K562 treated with DMSO at 1 percent for 24 hours (cell line): ENCODE data around the gene SLC44A4. TPM values are rescaled to one million over a fixed set of nuclear protein-coding genes. Genes with fewer than 3 reads are reported as not detected.

Experiments
- total RNA-seq: library from RNA; unstranded; fragments of 300-600 nt; gene quantifications from 2 replicates; pipeline ENCODE4 v1.2.3, GENCODE V29; 2022; ENCODE audit warnings: low read depth; ENCODE audit not compliant: insufficient read depth

The SLC44A4 gene
- total RNA-seq = 10.9 and 11.4 TPM in 2 replicates

DNA sequence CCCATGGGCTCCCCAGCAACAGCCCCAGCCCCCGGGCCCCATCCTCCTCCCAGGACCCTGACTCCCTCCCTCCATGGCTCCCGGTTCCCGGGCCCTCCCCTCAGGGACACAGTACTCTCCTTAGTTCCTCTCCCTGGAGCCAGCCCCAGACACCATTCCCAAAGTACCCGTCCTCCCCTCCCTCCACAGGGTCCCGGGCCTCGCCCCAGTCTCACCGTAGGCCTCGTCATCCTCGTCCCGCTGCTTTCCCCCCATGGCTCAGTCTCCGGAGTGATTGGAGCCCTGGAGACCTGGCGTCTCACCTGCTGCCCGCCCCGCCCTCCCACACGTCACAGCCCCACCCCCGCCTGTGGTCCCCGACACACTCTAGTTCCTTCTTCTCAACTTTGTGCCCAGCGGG lies at the start of gene SLC44A4:
SLC44A4 (minus strand) TSS at position 272 of the 400 bp plus-strand sequence; CDS start at position 255, 17 bp downstream.

DNA sequence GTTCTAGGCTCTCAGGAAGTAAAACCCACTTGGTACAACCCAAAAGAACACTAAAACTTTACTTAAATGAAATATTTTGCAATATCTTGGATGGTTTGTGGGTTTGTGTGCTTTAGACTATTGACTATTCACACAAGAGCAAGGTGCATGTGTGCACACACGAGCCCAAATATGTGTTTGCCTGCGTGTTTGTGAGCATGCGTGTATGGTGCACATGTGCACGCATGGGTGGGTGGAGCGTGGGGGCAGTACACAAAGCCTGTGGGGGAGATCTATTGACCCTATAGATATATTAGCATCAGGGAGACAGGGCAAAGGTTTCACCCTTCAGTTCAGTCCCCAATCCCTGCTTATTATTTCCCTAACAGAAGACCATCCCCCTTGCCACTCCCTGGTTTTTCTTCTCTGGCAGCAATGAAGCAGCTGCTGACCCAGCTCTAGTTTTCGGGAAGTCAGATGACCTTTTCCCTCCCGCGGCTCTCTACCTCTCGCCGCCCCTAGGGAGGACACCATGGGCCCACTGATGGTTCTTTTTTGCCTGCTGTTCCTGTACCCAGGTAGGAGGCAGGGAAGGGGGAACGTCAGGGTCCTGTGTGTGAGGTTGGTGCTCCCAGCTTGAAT lies 48.6 kb upstream of the SLC44A4 start, which contains the start of gene C2:
C2 (plus strand) TSS at position 476 of the 621 bp plus-strand sequence; CDS start at position 512, 36 bp downstream.

DNA sequence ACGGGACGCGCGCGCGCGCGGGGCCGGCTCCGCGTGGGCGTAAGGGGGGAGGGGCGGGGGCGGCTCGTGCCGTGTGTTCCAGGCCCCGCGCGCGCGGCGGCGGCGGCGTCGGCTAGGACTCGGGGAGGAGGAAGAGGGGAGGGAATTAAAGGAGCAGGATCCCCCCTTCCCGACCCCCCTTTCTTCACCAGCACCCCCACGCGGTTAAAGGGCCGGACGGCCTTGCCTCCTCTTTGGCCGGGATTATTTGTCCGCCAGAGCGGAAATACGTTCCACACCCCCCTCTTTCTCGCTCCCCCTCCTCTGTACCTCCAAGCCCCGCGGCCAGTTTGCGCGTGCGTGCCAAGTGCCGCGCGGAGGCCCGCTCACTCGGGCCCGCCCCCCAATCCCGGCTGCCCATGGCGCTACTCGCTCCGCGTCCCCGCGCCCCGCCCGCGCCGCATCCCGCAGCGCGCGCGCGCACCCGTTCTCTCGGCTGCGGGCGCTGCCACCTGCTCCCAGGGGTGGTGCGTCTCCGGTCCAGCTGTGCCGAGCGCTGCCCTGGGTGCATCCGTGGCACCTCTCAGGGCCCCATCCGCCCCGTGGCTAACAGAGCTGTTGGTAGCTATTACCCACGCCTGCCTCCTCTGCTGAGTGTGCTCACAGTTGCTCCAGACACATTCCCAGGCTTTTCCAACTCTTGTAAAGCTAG lies 23.3 kb upstream of the SLC44A4 start, which contains the start of gene ZBTB12:
ZBTB12 (minus strand) TSS at position 134 of the 691 bp plus-strand sequence. CDS start 781 bp downstream, outside the sequence.

DNA sequence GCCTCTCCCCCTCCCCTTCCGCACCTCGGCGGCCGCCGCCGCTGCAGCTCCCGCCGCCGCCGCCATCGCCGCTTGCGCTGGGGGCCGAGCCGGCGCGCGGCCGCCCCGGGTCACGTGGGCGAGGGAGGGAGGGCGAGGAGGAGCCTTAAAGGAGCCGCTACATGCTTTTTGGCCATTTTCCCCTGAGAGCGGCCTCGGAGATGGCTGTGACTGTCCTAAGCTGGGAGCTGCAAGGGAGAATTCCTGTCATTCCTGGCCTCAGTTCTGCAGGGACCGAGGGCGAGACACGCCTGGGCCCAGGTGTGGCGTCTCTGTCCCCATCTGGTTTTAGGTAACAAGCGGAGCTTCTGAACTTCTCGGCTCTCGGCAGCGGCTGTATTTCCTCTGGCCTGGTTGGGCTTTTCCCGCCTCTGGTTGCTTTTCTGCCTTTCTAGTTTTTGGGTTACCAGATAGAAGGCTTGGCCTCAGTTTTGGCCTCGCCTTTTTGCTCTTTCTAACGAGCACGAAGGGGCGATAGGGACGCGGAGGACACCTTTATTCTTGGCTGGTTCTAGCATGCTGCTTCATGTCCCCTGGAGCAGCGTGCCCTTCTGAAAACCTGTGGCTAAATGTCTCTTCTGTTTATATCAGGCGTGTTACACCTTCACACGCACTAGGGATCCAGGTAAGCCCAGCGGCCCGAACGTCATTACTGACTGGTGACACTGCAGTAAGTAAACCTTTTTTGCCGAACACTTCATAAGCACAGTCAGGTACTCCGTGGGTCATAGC lies 19.0 kb upstream of the SLC44A4 start, which contains the start of gene EHMT2:
EHMT2 (minus strand) TSS at position 87 of the 771 bp plus-strand sequence; CDS start at position 66, 21 bp downstream.

DNA sequence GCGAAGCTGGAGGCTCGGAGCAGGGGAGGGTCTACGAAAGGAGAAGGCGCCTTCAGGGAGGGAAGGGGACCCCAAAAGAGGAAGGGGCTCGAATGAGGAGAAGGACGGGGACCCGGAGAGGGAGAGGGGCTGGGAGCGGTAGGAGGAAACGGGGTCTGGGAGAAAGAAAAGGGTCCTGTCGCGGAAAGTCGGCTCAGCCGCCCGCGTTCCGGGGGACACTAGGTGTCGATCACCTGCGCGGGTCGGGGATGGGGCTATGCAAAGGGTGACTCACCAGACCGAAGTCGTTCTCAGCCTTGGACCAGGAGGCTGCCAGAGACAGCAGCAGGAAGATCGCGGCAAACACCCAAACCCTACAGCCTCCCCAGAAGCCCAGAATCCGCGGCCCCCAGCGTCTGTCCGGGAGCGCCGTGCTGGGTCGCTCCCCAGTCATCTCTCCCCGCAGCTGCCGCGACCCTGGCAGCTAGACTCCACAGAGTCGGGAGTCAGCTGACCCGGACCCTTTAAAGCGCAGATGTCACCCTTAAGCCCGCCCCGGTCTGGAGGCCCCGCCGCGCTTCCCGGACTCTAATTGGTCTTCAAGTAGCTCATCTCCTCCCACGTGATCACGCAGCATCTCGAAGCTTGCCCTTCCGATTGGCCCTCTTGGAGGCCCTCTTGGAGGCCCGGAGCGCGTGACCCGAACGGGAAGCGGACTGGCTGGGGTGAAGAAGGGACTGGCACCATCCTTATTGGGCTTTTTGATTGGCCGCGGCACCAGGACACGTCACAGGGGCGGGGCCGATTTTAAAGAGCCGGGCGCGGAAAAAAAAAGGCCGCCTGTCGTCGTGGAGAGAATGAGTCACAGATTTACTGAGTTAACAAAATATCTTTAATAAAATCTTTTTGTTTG lies 16.2 kb downstream of the SLC44A4 start, which contains the start of gene NEU1:
NEU1 (minus strand) TSS at position 478 of the 892 bp plus-strand sequence; CDS start at position 433, 45 bp downstream.

DNA sequence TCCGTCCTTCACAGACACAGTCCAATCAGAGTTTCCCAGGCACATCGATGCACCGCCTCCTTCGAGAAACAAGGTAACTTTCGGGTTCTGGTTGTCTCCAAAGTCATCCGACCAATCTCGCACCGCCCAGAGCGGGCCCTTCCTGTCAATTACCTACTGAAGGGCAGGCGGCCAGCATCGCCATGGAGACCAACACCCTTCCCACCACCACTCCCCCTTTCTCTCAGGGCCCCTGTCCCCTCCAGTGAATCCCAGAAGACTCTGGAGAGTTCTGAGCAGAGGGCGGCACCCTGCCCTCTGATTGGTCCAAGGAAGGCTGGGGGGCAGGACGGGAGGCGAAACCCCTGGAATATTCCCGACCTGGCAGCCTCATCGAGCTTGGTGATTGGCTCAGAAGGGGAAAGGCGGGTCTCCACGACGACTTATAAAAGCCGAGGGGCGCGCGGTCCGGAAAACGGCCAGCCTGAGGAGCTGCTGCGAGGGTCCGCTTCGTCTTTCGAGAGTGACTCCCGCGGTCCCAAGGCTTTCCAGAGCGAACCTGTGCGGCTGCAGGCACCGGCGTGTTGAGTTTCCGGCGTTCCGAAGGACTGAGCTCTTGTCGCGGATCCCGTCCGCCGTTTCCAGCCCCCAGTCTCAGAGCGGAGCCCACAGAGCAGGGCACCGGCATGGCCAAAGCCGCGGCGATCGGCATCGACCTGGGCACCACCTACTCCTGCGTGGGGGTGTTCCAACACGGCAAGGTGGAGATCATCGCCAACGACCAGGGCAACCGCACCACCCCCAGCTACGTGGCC lies 51.3 kb downstream of the SLC44A4 start, which contains the start of gene HSPA1B:
HSPA1B (plus strand) TSS at position 453 of the 794 bp plus-strand sequence; CDS start at position 666, 213 bp downstream.

DNA sequence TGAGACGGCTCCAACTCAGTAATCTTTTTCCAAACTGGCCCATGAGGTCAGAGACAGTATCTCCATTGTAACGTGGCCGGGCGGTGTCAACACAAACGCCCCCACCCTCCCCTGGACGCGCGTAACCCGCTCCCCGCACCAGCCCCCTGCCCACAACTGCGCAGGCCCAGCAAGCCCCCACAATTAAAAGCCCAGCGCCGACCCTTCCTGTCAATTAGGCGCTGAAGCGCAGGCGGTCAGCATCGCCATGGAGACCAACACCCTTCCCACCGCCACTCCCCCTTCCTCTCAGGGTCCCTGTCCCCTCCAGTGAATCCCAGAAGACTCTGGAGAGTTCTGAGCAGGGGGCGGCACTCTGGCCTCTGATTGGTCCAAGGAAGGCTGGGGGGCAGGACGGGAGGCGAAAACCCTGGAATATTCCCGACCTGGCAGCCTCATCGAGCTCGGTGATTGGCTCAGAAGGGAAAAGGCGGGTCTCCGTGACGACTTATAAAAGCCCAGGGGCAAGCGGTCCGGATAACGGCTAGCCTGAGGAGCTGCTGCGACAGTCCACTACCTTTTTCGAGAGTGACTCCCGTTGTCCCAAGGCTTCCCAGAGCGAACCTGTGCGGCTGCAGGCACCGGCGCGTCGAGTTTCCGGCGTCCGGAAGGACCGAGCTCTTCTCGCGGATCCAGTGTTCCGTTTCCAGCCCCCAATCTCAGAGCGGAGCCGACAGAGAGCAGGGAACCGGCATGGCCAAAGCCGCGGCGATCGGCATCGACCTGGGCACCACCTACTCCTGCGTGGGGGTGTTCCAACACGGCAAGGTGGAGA lies 63.6 kb downstream of the SLC44A4 start, which contains the start of the genes HSPA1A and HSPA1L:
HSPA1A (plus strand) TSS at position 519 of the 814 bp plus-strand sequence; CDS start at position 733, 214 bp downstream.
HSPA1L (minus strand) TSS at position 259 of the 814 bp plus-strand sequence. CDS start 3,311 bp downstream, outside the sequence.

Other genes starting within 250 kb of the SLC44A4 start
- 470 and 501 TPM in 2 replicates for gene BAG6, start 226.3 kb downstream of the SLC44A4 start, total RNA-seq
- 5.6 and 8.4 TPM in 2 replicates for gene APOM, start 223.1 kb downstream of the SLC44A4 start, total RNA-seq
- gene C6orf47, start 218.2 kb downstream of the SLC44A4 start, total RNA-seq = 42.1 and 44.2 TPM in 2 replicates
- 62.9 and 68.1 TPM in 2 replicates for gene GPANK1, start 214.0 kb downstream of the SLC44A4 start, total RNA-seq
- gene CSNK2B, start 212.9 kb downstream of the SLC44A4 start, total RNA-seq = 569 and 630 TPM in 2 replicates
- gene LY6G5B, start 209.0 kb downstream of the SLC44A4 start, total RNA-seq = 4.5 and 6.0 TPM in 2 replicates
- gene LY6G5C, start 197.9 kb downstream of the SLC44A4 start, total RNA-seq = 0.45 TPM in 1 of 2 replicates, not detected in the other
- gene ABHD16A, start 175.7 kb downstream of the SLC44A4 start, total RNA-seq = 104 and 110 TPM in 2 replicates
- not detected in 2 replicates for gene LY6G6F, start 172.1 kb downstream of the SLC44A4 start, total RNA-seq
- gene LY6G6D, start 163.6 kb downstream of the SLC44A4 start, total RNA-seq = not detected in 2 replicates
- not detected in 2 replicates for gene LY6G6C, start 157.3 kb downstream of the SLC44A4 start, total RNA-seq
- not detected in 2 replicates for gene MPIG6B, start 155.6 kb downstream of the SLC44A4 start, total RNA-seq
- gene DDAH2, start 149.7 kb downstream of the SLC44A4 start, total RNA-seq = 60.3 and 69.2 TPM in 2 replicates
- gene CLIC1, start 142.5 kb downstream of the SLC44A4 start, total RNA-seq = 1,325 and 1,384 TPM in 2 replicates
- 31.2 and 34.8 TPM in 2 replicates for gene MSH5, start 139.0 kb downstream of the SLC44A4 start, total RNA-seq
- gene SAPCD1, start 116.3 kb downstream of the SLC44A4 start, total RNA-seq = 4.5 and 5.1 TPM in 2 replicates
- gene VWA7, start 101.7 kb downstream of the SLC44A4 start, total RNA-seq = 5.7 and 7.6 TPM in 2 replicates
- 128 and 134 TPM in 2 replicates for gene VARS1, start 83.2 kb downstream of the SLC44A4 start, total RNA-seq
- gene LSM2, start 72.0 kb downstream of the SLC44A4 start, total RNA-seq = 164 and 168 TPM in 2 replicates
- 4.2 and 4.5 TPM in 2 replicates for gene HSPA1L, start 63.7 kb downstream of the SLC44A4 start, total RNA-seq
- gene HSPA1A, start 63.5 kb downstream of the SLC44A4 start, total RNA-seq = 1,066 and 1,122 TPM in 2 replicates
- gene HSPA1B, start 51.3 kb downstream of the SLC44A4 start, total RNA-seq = 895 and 916 TPM in 2 replicates
- 325 and 330 TPM in 2 replicates for gene NEU1, start 16.2 kb downstream of the SLC44A4 start, total RNA-seq
- gene EHMT2, start 18.7 kb upstream of the SLC44A4 start, total RNA-seq = 93.8 and 95.0 TPM in 2 replicates
- 8.6 and 11.4 TPM in 2 replicates for gene ZBTB12, start 23.1 kb upstream of the SLC44A4 start, total RNA-seq
- 7.2 and 10.1 TPM in 2 replicates for gene C2, start 48.7 kb upstream of the SLC44A4 start, total RNA-seq
- gene CFB, start 67.1 kb upstream of the SLC44A4 start, total RNA-seq = 2.5 and 2.8 TPM in 2 replicates
- gene NELFE, start 80.0 kb upstream of the SLC44A4 start, total RNA-seq = 120 and 122 TPM in 2 replicates
- gene SKIC2, start 80.2 kb upstream of the SLC44A4 start, total RNA-seq = 75.7 and 86.4 TPM in 2 replicates
- gene DXO, start 93.1 kb upstream of the SLC44A4 start, total RNA-seq = 23.3 and 24.2 TPM in 2 replicates
- gene C4A, start 103.1 kb upstream of the SLC44A4 start, total RNA-seq = 4.4 and 5.0 TPM in 2 replicates
- 3.8 and 7.6 TPM in 2 replicates for gene C4B, start 135.8 kb upstream of the SLC44A4 start, total RNA-seq
- 0.49 and 1.4 TPM in 2 replicates for gene CYP21A2, start 159.4 kb upstream of the SLC44A4 start, total RNA-seq
- 23.0 and 27.2 TPM in 2 replicates for gene TNXB, start 230.3 kb upstream of the SLC44A4 start, total RNA-seq
- 120 and 121 TPM in 2 replicates for gene ATF6B, start 249.2 kb upstream of the SLC44A4 start, total RNA-seq